ENCODE data around the gene IFIT1.
"Not testable (repeated sequence)": the region's sequence is repeated elsewhere in the genome, so short reads cannot be mapped to it uniquely, and the experiment has no call there.

GRCh38 chr10:89407792-89408191 is 15.4 kb downstream of the IFIT1 start:
- TF ChIP-seq CTCF (IDR thresholded peaks at IDR 0.05); ZFX (IDR thresholded peaks at IDR 0.05; ENCODE audit: borderline replicate concordance): not testable (repeated sequence)

All from 22Rv1 (cell line).